Uterus (tissue), 4 donors: ENCODE results near the gene PRUNE2. TPM values are rescaled to one million over a fixed set of nuclear protein-coding genes. Genes with fewer than 3 reads are reported as not detected.

Experiments used
- DNase-seq, 2 donors: peaks; one replicate each; pipeline ENCODE4 v3.0.0-alpha.2; 2019 to 2020
- H3K27ac ChIP-seq, 2 donors: fragments of 200-600 bp; sonication (generic); 1 replicate in 1 of 2; 2 replicates in 1 of 2; pipeline ENCODE4 v1.5.1; 2016 to 2018
- H3K27me3 ChIP-seq, 2 donors: fragments of 200-600 bp; sonication (generic); one replicate each; pipeline ENCODE4 v1.5.1; 2018 to 2019; ENCODE audit warnings: control low read depth in 1 of 2
- H3K36me3 ChIP-seq, 2 donors: fragments of 200-600 bp; sonication (generic); one replicate each; pipeline ENCODE4 v1.5.1; 2019; ENCODE audit warnings: control low read depth in 1 of 2
- H3K4me1 ChIP-seq, 2 donors: fragments of 200-600 bp; sonication (generic); one replicate each; pipeline ENCODE4 v1.5.1; 2018 to 2019; ENCODE audit warnings: control low read depth in 1 of 2
- H3K4me3 ChIP-seq, 2 donors: fragments of 200-600 bp; sonication (generic); 1 replicate in 1 of 2; 2 replicates in 1 of 2; pipeline ENCODE4 v1.5.1; 2018 to 2019; ENCODE audit warnings: mild to moderate bottlenecking in 1 of 2
- H3K9me3 ChIP-seq, 2 donors: fragments of 200-600 bp; sonication (generic); one replicate each; pipeline ENCODE4 v1.5.1; 2019; ENCODE audit warnings: control low read depth in 1 of 2
- POLR2A ChIP-seq, 2 donors: fragments of 450-650 bp; IDR thresholded peaks; one replicate each; pipeline ENCODE4 v1.6.1; 2016; ENCODE audit warnings: antibody characterized with exemption in 2 of 2, mild to moderate bottlenecking in 1 of 2, moderate library complexity in 1 of 2
- intact Hi-C: fragments of 100-400 bp; cut with DNase I; formaldehyde crosslinking; loops from one replicate; pipeline ENCODE4 v1.15.1; 2023; ENCODE audit warnings: low total_unique reads
- total RNA-seq, 4 donors: library from RNA; depleted of rRNA in 3 of 4; stranded (reverse); fragments of >200 nt in 3 of 4; gene quantifications; one replicate each; pipeline versions ENCODE4 v1.1.0 to v1.2.4, GENCODE V29; 2014 to 2023
- TF ChIP-seq, protein P1 (sequence below), 4 experiments: fragments of 200-600 bp in 2 of 4; fragments of 450-650 bp in 2 of 4; sonication (generic) in 2 of 4; IDR thresholded peaks; one replicate each; pipeline ENCODE4 v1.5.1; 2016 to 2019; ENCODE audit warnings: antibody characterized with exemption in 4 of 4, mild to moderate bottlenecking in 2 of 4, moderate library complexity in 1 of 4
- donor health status: DM: yes; HTN: yes; CAD: no.

The PRUNE2 gene
- total RNA-seq, 4 donors from 2014 or later, result 51.4 to 187 (median 97.1) TPM

DNA sequence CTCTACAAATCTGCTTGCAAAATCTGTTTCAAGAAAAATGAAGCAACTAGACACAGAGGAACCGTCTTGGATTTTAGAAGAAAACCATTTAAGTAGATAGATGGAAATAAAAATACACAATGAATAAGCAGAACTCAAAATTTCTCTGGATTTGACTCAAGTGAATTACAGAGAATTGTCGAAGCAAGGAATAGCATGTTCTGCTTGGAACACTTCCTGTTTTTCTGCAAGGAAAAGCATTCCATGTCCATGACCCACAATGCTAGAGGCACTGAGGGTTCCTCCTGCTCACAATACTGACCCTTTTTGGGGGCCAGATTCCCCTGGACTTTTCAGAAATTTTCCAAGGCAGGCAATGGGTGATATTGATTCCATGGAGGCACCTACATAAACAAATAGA lies 29.8 kb downstream of the PRUNE2 start:
- intact Hi-C loops, result no loop called here
- no peaks in the 10 kb centered on the region for H3K4me1 ChIP-seq

DNA sequence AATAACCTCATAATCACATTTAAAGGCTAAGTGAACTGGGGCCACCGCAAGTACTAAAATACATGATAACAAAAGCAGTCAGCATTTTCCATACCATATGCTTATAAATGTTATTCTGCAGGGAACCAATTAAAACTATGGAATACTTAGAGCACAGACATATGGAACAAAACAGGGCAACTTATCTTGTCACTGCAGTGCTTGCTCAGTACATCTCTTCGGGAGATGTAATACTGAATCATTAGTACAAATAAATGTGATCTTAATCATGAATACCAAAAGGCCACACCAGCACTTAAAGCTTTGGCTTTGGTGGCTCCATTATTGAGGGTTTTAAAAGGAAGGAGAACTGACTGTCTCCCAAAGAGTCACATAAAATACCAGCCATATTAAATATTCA lies 32.1 kb downstream of the PRUNE2 start:
- Histone ChIP-seq H3K9me3 (no peaks in the 10 kb centered on the region), H3K27me3 (no peaks in the 10 kb centered on the region), H3K4me1 (no peaks in the 10 kb centered on the region), H3K4me3 (no peak overlapping the region), H3K36me3 (no peaks in the 10 kb centered on the region), H3K27ac (peak overlapping the region; percentile 87 to 93)
- no peak for DNase-seq
- no peak for TF ChIP-seq POLR2A (IDR thresholded peaks at IDR 0.05)
- TF ChIP-seq, protein P1, sequence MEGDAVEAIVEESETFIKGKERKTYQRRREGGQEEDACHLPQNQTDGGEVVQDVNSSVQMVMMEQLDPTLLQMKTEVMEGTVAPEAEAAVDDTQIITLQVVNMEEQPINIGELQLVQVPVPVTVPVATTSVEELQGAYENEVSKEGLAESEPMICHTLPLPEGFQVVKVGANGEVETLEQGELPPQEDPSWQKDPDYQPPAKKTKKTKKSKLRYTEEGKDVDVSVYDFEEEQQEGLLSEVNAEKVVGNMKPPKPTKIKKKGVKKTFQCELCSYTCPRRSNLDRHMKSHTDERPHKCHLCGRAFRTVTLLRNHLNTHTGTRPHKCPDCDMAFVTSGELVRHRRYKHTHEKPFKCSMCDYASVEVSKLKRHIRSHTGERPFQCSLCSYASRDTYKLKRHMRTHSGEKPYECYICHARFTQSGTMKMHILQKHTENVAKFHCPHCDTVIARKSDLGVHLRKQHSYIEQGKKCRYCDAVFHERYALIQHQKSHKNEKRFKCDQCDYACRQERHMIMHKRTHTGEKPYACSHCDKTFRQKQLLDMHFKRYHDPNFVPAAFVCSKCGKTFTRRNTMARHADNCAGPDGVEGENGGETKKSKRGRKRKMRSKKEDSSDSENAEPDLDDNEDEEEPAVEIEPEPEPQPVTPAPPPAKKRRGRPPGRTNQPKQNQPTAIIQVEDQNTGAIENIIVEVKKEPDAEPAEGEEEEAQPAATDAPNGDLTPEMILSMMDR (IDR thresholded peaks at IDR 0.05), result no peak
- intact Hi-C loops, result no loop called here

More for the DNA sequence above, 29.8 kb downstream of the PRUNE2 start:
- no peaks in the 10 kb centered on the region for H3K9me3 ChIP-seq
- DNase-seq, result peak in 1 of 2 donors; percentile 40
- no peaks in the 10 kb centered on the region for H3K36me3 ChIP-seq
- no peak for TF ChIP-seq POLR2A (IDR thresholded peaks at IDR 0.05)
- TF ChIP-seq, protein P1 (IDR thresholded peaks at IDR 0.05), result no peak
- H3K27ac ChIP-seq, result peak overlapping the region; percentile 87 to 93
- H3K4me3 ChIP-seq, result no peak overlapping the region
- no peaks in the 10 kb centered on the region for H3K27me3 ChIP-seq

DNA sequence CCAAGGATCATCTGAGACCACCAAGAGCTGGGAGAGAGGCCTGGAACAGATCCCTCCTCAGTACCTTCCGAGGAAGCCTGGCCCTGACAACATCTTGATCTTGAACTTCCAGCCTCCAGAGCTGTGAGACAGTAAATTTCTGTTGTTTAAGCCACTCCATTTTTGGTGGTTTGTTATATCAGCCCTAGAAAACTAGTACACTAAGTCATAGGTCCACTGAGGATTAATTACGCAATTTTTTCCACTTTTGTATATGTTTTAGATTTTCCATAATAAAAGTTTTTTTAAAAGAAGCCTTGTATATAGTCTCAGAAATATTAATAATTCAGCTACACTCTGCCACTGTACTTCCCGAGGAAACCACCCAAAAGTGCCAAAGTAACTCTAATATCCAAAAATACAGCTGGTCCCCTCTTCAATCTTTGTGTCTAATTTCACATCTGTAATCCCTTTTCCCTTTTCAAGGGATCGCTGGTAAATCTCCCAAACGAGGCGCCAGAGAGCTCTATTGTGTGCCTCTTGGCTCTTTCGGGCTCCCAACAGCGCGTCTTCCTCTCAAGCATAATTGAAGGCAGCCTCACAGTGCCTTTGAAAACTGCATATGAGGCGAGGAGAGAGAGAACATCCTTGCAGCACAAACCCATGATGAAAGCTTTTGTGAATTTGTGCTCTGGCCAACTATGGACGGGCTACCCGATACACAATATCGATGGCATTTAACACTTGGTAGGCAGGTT lies 32.7 kb downstream of the PRUNE2 start:
- Histone ChIP-seq H3K27me3 (no peaks in the 10 kb centered on the region), H3K4me3 (no peak overlapping the region), H3K27ac (peak overlapping the region; percentile 87 to 93), H3K4me1 (peaks cover 0 to 3% of the 10 kb centered on the region in 2 donors), H3K36me3 (no peaks in the 10 kb centered on the region), H3K9me3 (no peaks in the 10 kb centered on the region)
- TF ChIP-seq POLR2A (IDR thresholded peaks at IDR 0.05), result no peak
- TF ChIP-seq, protein P1 (IDR thresholded peaks at IDR 0.05), result no peak
- intact Hi-C loops, result no loop called here
- no peak for DNase-seq

DNA sequence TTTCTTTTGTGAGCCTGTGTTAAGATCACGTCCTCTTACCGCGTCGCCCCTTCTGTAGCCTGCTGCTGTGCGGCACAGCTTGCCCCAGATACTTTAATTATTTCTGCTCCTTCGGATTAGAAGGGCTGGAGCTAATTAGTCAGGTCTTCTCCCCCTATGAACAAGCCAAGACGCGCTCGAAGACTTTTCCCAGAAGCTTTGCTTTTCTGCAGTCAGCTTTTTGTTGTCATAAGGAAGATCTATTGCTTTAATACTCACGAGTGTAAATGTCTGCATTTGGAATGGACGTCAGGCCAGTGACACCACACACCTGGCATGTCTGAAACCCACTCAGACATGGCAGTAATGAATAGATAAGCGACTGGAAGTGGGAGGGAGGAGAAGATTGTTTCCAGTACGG lies 37.0 kb downstream of the PRUNE2 start:
- intact Hi-C loops, result no loop called here
- peak overlapping the region in 1 of 2 donors; percentile 14 for H3K4me3 ChIP-seq
- no peaks in the 10 kb centered on the region for H3K36me3 ChIP-seq
- DNase-seq, result no peak
- no peaks in the 10 kb centered on the region for H3K9me3 ChIP-seq
- peaks cover 5 to 7% of the 10 kb centered on the region in 2 donors for H3K4me1 ChIP-seq
- no peaks in the 10 kb centered on the region for H3K27me3 ChIP-seq
- TF ChIP-seq, protein P1 (IDR thresholded peaks at IDR 0.05), result no peak
- TF ChIP-seq POLR2A (IDR thresholded peaks at IDR 0.05), result no peak
- H3K27ac ChIP-seq, result peak overlapping the region; percentile 82 to 93

DNA sequence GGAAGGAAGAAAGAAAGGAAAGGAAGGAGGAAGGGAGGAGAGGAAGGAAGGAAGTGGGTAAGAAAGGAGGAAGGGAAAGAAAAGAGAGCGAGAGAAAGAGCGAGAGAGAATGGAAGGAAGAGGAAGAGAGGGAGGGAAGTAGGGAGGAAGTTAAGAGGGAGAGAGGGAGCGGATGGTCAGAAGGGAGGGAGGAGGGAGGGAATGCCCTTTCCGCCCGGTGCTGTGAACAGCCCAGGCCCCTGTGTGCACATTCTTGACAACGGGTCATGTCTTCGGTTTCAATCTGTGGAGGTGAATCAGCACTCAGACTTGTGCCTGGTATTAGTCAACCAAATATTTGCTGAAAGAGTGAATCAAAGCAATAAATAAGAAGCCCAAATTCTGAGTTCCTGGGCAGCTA lies 39.2 kb downstream of the PRUNE2 start:
- DNase-seq, result peak; percentile 46 to 70
- intact Hi-C loops, result no loop called here
- Histone ChIP-seq H3K36me3 (no peaks in the 10 kb centered on the region), H3K27me3 (no peaks in the 10 kb centered on the region), H3K27ac (peak overlapping the region; percentile 82 to 93), H3K4me3 (no peak overlapping the region), H3K9me3 (no peaks in the 10 kb centered on the region), H3K4me1 (peaks cover 7 to 11% of the 10 kb centered on the region in 2 donors)
- TF ChIP-seq, protein P1 (IDR thresholded peaks at IDR 0.05), result no peak
- no peak for TF ChIP-seq POLR2A (IDR thresholded peaks at IDR 0.05)
